GM12878 (cell line): ENCODE results near the gene SLC34A3. TPM values are rescaled to one million over a fixed set of nuclear protein-coding genes. Genes with fewer than 3 reads are reported as not detected.
A peak's percentile ranks its signal among the peaks of the same experiment; 100 is the strongest.

Experiments
- ATAC-seq: fragments of 200-7000 bp; cut with Tn5 transposase; 3 replicates; pipeline ENCODE4 v1.9.1; 2020; ENCODE audit warnings: mild to moderate bottlenecking, moderate library complexity
- BruUV-seq: library from RNA; stranded (reverse); fragments of 400-500 nt; replicated peaks from 2 replicates; lab custom pipeline; 2021; lab: Mats Ljungman, UMichigan
- CTCF ChIA-PET: fragments of 300-600 bp; sonication (Branson Sonifier 250); formaldehyde crosslinking; extraction: SDS; loops from one replicate; lab custom pipeline; 2021; ENCODE audit warnings: inconsistent platforms; lab: Yijun Ruan, JAX
- POLR2A ChIA-PET: fragments of 350-600 bp; formaldehyde crosslinking; extraction: SDS; loops from one replicate; lab custom pipeline; 2021; ENCODE audit warnings: inconsistent platforms; lab: Charles Lee
- RAD21 ChIA-PET: fragments of 300-600 bp; sonication (Branson Sonifier 250); formaldehyde crosslinking; loops from one replicate; lab custom pipeline; 2023; ENCODE audit warnings: antibody characterized with exemption; ENCODE audit not compliant: unreplicated experiment; lab: Charles Lee
- SMC1A ChIA-PET: fragments of 300-600 bp; sonication (Branson Sonifier 250); formaldehyde crosslinking; loops from one replicate; lab custom pipeline; 2023; ENCODE audit not compliant: unreplicated experiment, uncharacterized antibody; lab: Charles Lee
- DNase-seq: peaks from one replicate; pipeline ENCODE4 v3.0.0-alpha.2; 2011; ENCODE audit warnings: low read depth, low spot score
- FAIRE-seq: peaks from 3 replicates; lab custom pipeline; 2011; peaks lifted over from hg19 to GRCh38; lab: Jason Lieb, UNC
- H2AFZ ChIP-seq: 2 replicates; pipeline ENCODE4 v1.6.0; 2011; ENCODE audit warnings: low read depth, low read length, control low read depth; ENCODE audit not compliant: control insufficient read depth
- H3K27ac ChIP-seq: 2 replicates; pipeline ENCODE4 v1.5.1; 2011; ENCODE audit warnings: control low read depth; ENCODE audit not compliant: control insufficient read depth, insufficient read depth
- H3K27me3 ChIP-seq, 2 experiments: replicated peaks in 1 of 2; 2 replicates each; pipeline versions ENCODE4 v1.6.0 to v1.6.1; 2011; ENCODE audit warnings: low read length in 1 of 2; ENCODE audit not compliant: control insufficient read depth in 2 of 2, insufficient read depth in 2 of 2
- H3K36me3 ChIP-seq, 2 experiments: 2 replicates each; pipeline ENCODE4 v1.5.1; 2011; ENCODE audit warnings: low read length in 1 of 2; ENCODE audit not compliant: control insufficient read depth in 2 of 2, insufficient read depth in 2 of 2
- H3K4me1 ChIP-seq: 2 replicates; pipeline ENCODE4 v1.6.1; 2011; ENCODE audit warnings: mild to moderate bottlenecking, low read length, moderate library complexity, mixed read lengths; ENCODE audit not compliant: control insufficient read depth, insufficient read depth
- H3K4me2 ChIP-seq: 2 replicates; pipeline ENCODE4 v1.6.0; 2011; ENCODE audit warnings: control low read depth; ENCODE audit not compliant: control insufficient read depth, insufficient read depth
- H3K4me3 ChIP-seq: fragments of 200-600 bp; sonication (generic); 2 replicates; pipeline ENCODE4 v1.5.1; 2016
- H3K79me2 ChIP-seq: 2 replicates; pipeline ENCODE4 v1.6.0; 2011; ENCODE audit warnings: low read length; ENCODE audit not compliant: control insufficient read depth, insufficient read depth
- H3K9ac ChIP-seq: 2 replicates; pipeline ENCODE4 v1.8.0; 2011; ENCODE audit warnings: low read length, control low read depth, mixed read lengths; ENCODE audit not compliant: control insufficient read depth, insufficient read depth
- H3K9me3 ChIP-seq: replicated peaks from 3 replicates; pipeline ENCODE4 v1.5.1; 2011; ENCODE audit warnings: mild to moderate bottlenecking, low read length; ENCODE audit not compliant: control insufficient read depth, insufficient read depth
- H4K20me1 ChIP-seq: 2 replicates; pipeline ENCODE4 v1.6.0; 2011; ENCODE audit not compliant: control insufficient read depth, insufficient read depth
- ATF7 ChIP-seq: fragments of 450-650 bp; IDR thresholded peaks from 2 replicates; pipeline ENCODE4 v1.6.1; 2016; ENCODE audit warnings: low read depth, mild to moderate bottlenecking
- CEBPB ChIP-seq, 2 experiments: fragments of 150-350 bp in 1 of 2; IDR thresholded peaks; 2 replicates each; pipeline ENCODE4 v1.6.1; 2012 to 2014; ENCODE audit warnings: low read depth in 2 of 2, low read length in 2 of 2, borderline replicate concordance in 1 of 2, inconsistent platforms in 1 of 2
- CHD4 ChIP-seq: fragments of 200-600 bp; sonication (generic); IDR thresholded peaks from 2 replicates; pipeline ENCODE4 v1.6.1; 2016; ENCODE audit warnings: mild to moderate bottlenecking
- HDGF ChIP-seq: fragments of 450-650 bp; IDR thresholded peaks from 2 replicates; pipeline ENCODE4 v1.6.1; 2016; ENCODE audit warnings: antibody characterized with exemption
- IRF4 ChIP-seq: IDR thresholded peaks from 2 replicates; pipeline ENCODE4 v1.6.1; 2011; ENCODE audit warnings: low read depth, low read length
- KAT2A ChIP-seq: conservative IDR thresholded peaks from 2 replicates; pipeline ENCODE4 v1.6.1; 2011; ENCODE audit warnings: low read depth, low read length; ENCODE audit not compliant: control insufficient read depth
- LARP7 ChIP-seq: fragments of 450-650 bp; IDR thresholded peaks from 2 replicates; pipeline ENCODE4 v1.6.1; 2017; ENCODE audit warnings: mild to moderate bottlenecking
- MEF2A ChIP-seq: IDR thresholded peaks from 2 replicates; pipeline ENCODE4 v1.6.1; 2011; ENCODE audit warnings: low read depth, mild to moderate bottlenecking, low read length, moderate library complexity; ENCODE audit not compliant: insufficient read depth
- NFYA ChIP-seq: IDR thresholded peaks from 2 replicates; pipeline ENCODE4 v1.6.1; 2011; ENCODE audit warnings: low read depth, mild to moderate bottlenecking, low read length, improper control_type of control experiment, borderline replicate concordance
- NR2C1 ChIP-seq: fragments of 450-650 bp; IDR thresholded peaks from 2 replicates; pipeline ENCODE4 v1.6.1; 2017; ENCODE audit warnings: antibody characterized with exemption, mild to moderate bottlenecking, moderate library complexity
- POLR2A ChIP-seq: IDR thresholded peaks from 2 replicates; pipeline ENCODE4 v1.6.1; 2011; ENCODE audit warnings: low read depth, mild to moderate bottlenecking, low read length
- RAD51 ChIP-seq: fragments of 450-650 bp; IDR thresholded peaks from 2 replicates; pipeline ENCODE4 v1.6.1; 2016; ENCODE audit warnings: moderate library complexity, mild to moderate bottlenecking, inconsistent platforms
- RELA ChIP-seq: fragments of 450-650 bp; IDR thresholded peaks from 2 replicates; pipeline ENCODE4 v1.8.0; 2014; ENCODE audit warnings: borderline replicate concordance; ENCODE audit not compliant: partially characterized antibody
- SMAD5 ChIP-seq: IDR thresholded peaks from 2 replicates; pipeline ENCODE4 v1.6.1; 2016; ENCODE audit warnings: antibody characterized with exemption, low read depth
- SP1 ChIP-seq: IDR thresholded peaks from one replicate; pipeline ENCODE4 v1.6.1; 2011; ENCODE audit warnings: low read depth, low read length
- ZBTB33 ChIP-seq: fragments of 450-650 bp; IDR thresholded peaks from 2 replicates; pipeline ENCODE4 v1.6.1; 2017; ENCODE audit warnings: mild to moderate bottlenecking
- ZNF217 ChIP-seq: fragments of 450-650 bp; IDR thresholded peaks from 2 replicates; pipeline ENCODE4 v1.6.1; 2017; ENCODE audit warnings: antibody characterized with exemption, mild to moderate bottlenecking
- WGBS: methylation state at CpG from one replicate; pipeline ENCODE4 v1.1.6; 2016; ENCODE audit warnings: low lambda C conversion rate; ENCODE audit not compliant: insufficient replicate concordance, insufficient coverage; ENCODE audit errors: missing lambda C conversion rate; 5-methylcytosine and 5-hydroxymethylcytosine counted together
- in situ Hi-C: fragments of 300-500 bp; cut with MboI; formaldehyde crosslinking; loops from 9 replicates; pipeline ENCODE4 v1.14.3; 2018; ENCODE audit warnings: mixed read lengths
- intact Hi-C: fragments of 100-400 bp; cut with micrococcal nuclease; formaldehyde crosslinking; loops from one replicate; pipeline ENCODE4 v1.14.2; 2022; ENCODE audit not compliant: unreplicated experiment
- polyA plus RNA-seq, 11 experiments: library from polyadenylated mRNA; depleted of rRNA in 4 of 11; unstranded in 6 of 11; stranded (reverse) in 5 of 11; fragments of >200 nt; fragmentation: Nextera tagmentation in 4 of 11; fragmentation: Illumina TruSeq in 1 of 11; extraction: Ambion mirVana in 4 of 11; extraction: Trizol in 1 of 11; gene quantifications; 1 replicate in 1 of 11; 2 replicates in 10 of 11; pipeline versions ENCODE4 v1.2.1 to v1.2.3, GENCODE V29; 2011 to 2016; ENCODE audit warnings: inconsistent platforms in 2 of 11, missing spikeins in 2 of 11, low read depth in 1 of 11
- total RNA-seq, 4 experiments: library from RNA; depleted of rRNA in 3 of 4; stranded (reverse); fragments of >200 nt in 3 of 4; fragmentation: Illumina TruSeq in 1 of 4; extraction: Trizol in 1 of 4; gene quantifications; 2 replicates each; pipeline versions ENCODE4 v1.2.1 to v1.2.3, GENCODE V29; 2013 to 2021

Gene SLC34A3
- total and polyA plus RNA-seq, 10 of the 15 experiments (the other 5 are each of a cell fraction or from before 2014, with no cell fraction given), result not detected

- in situ Hi-C loops (no loop called here), intact Hi-C loops (no loop called here)
- CTCF ChIA-PET, result no interaction called here
These were observed 14.3 kb upstream of the SLC34A3 start for GRCh38 chr9:137216188-137216965.

GRCh38 chr9:137217276-137218211 lies 13.2 kb upstream of the SLC34A3 start:
- in situ Hi-C loops (no loop called here), intact Hi-C loops (no loop called here)
- no peaks in the 10 kb centered on the region for H3K79me2 ChIP-seq
- POLR2A ChIA-PET, result no interaction called here
- RAD21 ChIA-PET, result no interaction called here
- no peak for DNase-seq
- no peak overlapping the region for H3K4me2 ChIP-seq
- SMC1A ChIA-PET, result no interaction called here
- H3K4me3 ChIP-seq, result no peak overlapping the region
- H3K4me1 ChIP-seq, result no peaks in the 10 kb centered on the region
- BruUV-seq, result no TSS peak
- H3K9ac ChIP-seq, result no peak overlapping the region
- no peak overlapping the region for H2AFZ ChIP-seq
- H3K9me3 ChIP-seq, result no peaks in the 10 kb centered on the region
- no peak for FAIRE-seq
- no peaks in the 10 kb centered on the region for H4K20me1 ChIP-seq
- H3K36me3 ChIP-seq, result peaks cover 0 to 2% of the 10 kb centered on the region in 2 experiments; a peak in 2 of 4 replicates
- 89% methylated on average over 36 of the region's 36 CpGs for WGBS
- CTCF ChIA-PET, result no interaction called here
- no peak for ATAC-seq
- H3K27me3 ChIP-seq, result no peaks in the 10 kb centered on the region
- no peak overlapping the region for H3K27ac ChIP-seq
- TF ChIP-seq CHD4, result no peak
- TF ChIP-seq MEF2A, result no peak
- no peak for TF ChIP-seq SMAD5
- TF ChIP-seq ZNF217, result no peak
- TF ChIP-seq NR2C1, result no peak
- no peak for TF ChIP-seq RAD51
- TF ChIP-seq ATF7, result no peak
- no peak for TF ChIP-seq NFYA
- no peak for TF ChIP-seq ZBTB33
- TF ChIP-seq CEBPB (IDR thresholded peaks at IDR 0.05; ENCODE audit: borderline replicate concordance in 1 of 2, low read depth in 2 of 2, low read length in 2 of 2), result no peak
- TF ChIP-seq LARP7, result no peak
- no peak for TF ChIP-seq IRF4

More at GRCh38 chr9:137216188-137216965, 14.3 kb upstream of the SLC34A3 start:
- no peak overlapping the region for H3K4me3 ChIP-seq
- ChIA-PET SMC1A (no interaction called here), RAD21 (no interaction called here), POLR2A (no interaction called here)
- no peak overlapping the region for H3K4me2 ChIP-seq
- 94% methylated on average over 23 of the region's 30 CpGs for WGBS
- H3K4me1 ChIP-seq, result no peaks in the 10 kb centered on the region
- no peaks in the 10 kb centered on the region for H3K79me2 ChIP-seq
- H2AFZ ChIP-seq, result no peak overlapping the region
- no TSS peak for BruUV-seq
- TF ChIP-seq NR2C1 (no peak), KAT2A (no peak), POLR2A (0 out of 2 replicates have a peak, but pooled peaks have one; percentile 3), SMAD5 (no peak), HDGF (no peak), SP1 (no peak), ATF7 (no peak), RELA (no peak)
- ATAC-seq (no peak), DNase-seq (no peak), FAIRE-seq (no peak)
- H3K9me3 ChIP-seq, result no peaks in the 10 kb centered on the region
- H3K9ac ChIP-seq, result no peak overlapping the region
- no peaks in the 10 kb centered on the region for H4K20me1 ChIP-seq
- peaks cover 0 to 2% of the 10 kb centered on the region in 2 experiments; a peak in 2 of 4 replicates for H3K36me3 ChIP-seq
- no peak overlapping the region for H3K27ac ChIP-seq
- no peaks in the 10 kb centered on the region for H3K27me3 ChIP-seq
